Measurements from ENCODE around the gene AMH.

The AMH gene

DNA sequence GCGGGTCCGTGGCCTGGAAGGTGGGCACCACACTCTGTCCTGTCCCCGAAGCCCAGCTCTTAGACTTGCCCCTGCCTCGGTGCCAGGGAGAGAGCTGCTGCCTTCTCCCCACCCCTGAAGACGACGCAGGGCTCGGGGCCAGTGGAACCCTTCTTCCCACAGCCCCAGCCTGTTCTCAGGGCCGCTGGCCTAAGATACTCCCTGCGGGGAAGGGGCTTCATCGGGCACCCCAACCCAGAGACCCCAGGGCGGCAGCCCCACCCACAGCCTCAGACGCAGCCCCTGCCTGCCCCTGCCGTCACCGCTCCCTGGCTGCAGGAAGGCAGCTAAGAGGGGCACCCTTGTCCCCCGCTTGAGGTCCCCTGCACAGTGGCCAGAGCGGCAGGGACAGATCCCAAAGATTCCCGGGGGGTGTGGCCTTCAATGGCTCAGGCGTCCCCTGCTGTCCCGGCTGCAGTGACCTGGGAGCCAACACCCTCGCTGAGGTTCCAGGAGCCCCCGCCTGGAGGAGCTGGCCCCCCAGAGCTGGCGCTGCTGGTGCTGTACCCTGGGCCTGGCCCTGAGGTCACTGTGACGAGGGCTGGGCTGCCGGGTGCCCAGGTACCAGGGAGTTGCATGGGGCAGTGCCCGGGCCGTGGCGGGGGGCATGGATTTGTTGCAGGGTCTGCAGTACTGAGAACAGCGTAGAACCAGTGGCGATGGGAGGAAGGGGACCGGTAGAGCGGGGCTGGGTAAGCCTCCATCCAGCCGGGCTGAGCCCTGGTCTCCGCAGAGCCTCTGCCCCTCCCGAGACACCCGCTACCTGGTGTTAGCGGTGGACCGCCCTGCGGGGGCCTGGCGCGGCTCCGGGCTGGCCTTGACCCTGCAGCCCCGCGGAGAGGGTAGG lies 1.0 kb downstream of the AMH start:
- no peak for DNase-seq (ENCODE audit: low read depth)

DNA sequence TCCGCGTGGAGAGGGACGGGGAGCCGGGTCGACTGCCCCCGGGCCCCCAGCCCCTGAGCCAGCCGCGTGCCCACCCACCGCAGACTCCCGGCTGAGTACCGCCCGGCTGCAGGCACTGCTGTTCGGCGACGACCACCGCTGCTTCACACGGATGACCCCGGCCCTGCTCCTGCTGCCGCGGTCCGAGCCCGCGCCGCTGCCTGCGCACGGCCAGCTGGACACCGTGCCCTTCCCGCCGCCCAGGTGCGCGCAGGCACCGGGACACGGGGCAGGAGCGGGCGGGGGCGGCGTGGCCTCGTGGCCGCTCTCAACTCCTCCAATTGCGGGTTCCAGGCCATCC lies 1.6 kb downstream of the AMH start:
- DNase-seq (ENCODE audit: low read depth), result no peak

GRCh38 chr19:2251106-2252054 lies 2.3 kb downstream of the AMH start:
- DNase-seq (ENCODE audit: low read depth), result no peak

DNA sequence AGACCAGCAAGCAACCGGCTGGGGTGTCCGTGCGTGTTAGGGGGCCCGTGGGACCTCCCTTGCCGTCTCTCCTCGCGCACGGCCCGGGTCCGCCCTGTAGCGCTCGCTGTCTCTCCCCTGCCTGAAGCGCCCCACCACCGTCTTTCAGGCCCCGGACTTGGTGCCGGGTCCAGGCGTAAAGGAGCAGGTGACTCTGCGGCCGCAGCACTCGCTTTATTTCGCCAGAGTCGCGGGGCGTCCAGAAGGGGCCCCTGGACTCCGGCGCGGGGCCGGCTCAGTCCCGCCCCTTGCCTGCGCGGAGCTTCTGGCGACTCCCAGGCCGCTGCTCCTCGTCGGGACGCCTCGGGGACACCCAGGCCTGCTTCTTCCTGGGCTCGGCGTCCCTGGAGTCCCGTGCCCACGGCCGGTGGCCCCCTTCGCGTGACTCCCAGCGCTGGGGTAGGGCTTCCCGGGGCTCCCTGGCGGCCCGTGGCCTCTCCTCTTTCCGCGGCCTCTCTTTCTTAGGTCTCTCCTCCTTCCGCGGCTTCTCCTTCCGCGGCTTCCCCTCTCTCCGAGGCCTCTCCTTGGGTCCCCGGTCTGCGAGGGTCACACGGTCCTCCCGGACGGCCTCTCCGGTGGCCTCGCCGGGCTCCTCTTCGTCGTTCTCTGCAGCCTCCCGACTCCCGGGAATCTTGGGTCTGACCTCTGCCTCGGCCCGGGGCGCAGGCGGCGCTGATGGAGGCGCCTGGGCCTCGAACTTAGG lies 3.1 kb downstream of the AMH start:
- no peak for DNase-seq (ENCODE audit: low read depth)

GRCh38 chr19:2252797-2253105 lies 3.6 kb downstream of the AMH start:
- DNase-seq (ENCODE audit: low read depth), result no peak

- no peak for DNase-seq (ENCODE audit: low read depth)
These were observed 4.3 kb downstream of the AMH start for GRCh38 chr19:2253106-2254063.

GRCh38 chr19:2254064-2254872 lies 5.1 kb downstream of the AMH start:
- DNase-seq (ENCODE audit: low read depth), result no peak

DNA sequence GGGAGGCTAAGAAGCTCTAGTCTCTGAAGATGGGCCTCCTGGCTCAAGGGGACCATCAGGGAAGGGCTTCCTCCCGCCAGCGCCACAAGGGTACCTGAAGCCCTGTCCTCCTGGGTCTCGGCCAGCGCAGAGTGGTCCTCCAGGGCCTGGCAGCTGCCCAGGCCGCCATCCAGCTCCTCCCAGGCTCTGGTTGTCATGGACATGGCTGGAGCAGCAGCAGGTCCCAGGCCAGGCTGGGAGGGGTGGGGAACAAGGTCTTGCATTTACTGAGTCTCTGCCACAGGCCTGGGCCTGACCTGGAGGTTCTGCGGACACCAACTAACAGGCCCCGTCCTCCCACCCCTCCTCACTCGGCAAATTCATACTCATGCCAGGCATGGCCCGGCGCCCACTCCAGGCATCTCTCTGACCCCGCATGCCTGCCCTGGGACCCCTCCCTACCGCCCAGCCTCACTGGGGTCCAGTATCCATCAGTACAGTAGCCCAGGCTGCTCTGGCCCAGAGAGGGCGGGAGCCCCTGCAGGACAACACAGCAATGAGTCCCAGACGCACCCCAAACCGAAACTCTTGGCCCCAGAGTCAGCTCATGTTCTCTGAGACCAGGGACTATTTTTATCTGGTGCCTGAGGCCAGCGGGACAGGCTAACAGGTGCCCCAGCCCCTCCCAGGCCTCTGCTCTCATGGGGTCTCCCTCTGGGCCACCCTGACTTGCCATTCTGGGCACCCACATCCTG lies 6.2 kb downstream of the AMH start:
- DNase-seq (ENCODE audit: low read depth), result no peak

- DNase-seq (ENCODE audit: low read depth), result no peak
These were observed 7.0 kb downstream of the AMH start, which contains the start of gene JSRP1 for GRCh38 chr19:2255982-2256685. JSRP1 (minus strand) TSS chr19:2256417; CDS start chr19:2255314, 1,103 bp downstream.

DNA sequence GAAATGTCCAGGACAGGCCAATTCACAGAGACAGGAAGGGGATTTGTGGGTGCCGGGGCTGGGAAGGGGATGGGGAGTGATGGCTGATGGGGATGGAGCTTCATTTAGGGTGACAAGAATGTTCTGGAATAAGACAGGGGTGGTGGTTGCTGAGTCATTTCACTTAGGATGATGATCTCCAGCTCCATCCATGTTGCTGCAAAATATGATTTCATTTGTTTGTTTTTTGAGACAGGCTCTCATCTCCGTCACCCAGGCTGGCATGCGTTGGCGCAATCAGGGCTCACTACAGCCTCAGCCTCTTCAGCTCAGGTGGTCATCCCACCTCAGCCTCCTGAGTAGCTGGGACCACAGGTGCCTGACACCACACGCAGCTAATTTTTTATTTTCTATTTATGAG lies 10.2 kb downstream of the AMH start:
- no peak for DNase-seq (ENCODE audit: low read depth)

DNA sequence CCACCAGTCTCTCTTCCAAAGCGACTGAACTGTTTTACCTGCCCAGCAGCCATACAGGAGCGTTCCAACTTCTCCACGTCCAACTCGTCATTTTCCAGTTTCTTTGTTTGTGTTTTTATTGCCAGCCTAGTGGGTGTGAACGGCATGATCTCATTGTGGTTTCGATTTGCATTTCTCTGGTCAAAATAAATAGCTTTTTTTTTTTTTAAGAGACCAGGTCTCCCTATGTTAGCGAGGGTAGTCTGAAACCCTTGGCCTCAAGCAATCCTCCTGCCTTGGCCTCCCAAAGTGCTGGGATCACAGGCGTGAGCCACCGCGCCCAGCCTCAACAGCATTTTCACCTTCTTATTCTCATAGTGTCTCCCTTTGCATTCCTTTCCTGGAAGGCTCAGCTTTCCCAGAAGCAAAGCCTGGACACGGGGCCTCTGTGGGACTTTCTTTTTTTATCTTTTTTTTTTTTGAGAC lies 11.2 kb downstream of the AMH start:
- DNase-seq (ENCODE audit: low read depth), result no peak

DNA sequence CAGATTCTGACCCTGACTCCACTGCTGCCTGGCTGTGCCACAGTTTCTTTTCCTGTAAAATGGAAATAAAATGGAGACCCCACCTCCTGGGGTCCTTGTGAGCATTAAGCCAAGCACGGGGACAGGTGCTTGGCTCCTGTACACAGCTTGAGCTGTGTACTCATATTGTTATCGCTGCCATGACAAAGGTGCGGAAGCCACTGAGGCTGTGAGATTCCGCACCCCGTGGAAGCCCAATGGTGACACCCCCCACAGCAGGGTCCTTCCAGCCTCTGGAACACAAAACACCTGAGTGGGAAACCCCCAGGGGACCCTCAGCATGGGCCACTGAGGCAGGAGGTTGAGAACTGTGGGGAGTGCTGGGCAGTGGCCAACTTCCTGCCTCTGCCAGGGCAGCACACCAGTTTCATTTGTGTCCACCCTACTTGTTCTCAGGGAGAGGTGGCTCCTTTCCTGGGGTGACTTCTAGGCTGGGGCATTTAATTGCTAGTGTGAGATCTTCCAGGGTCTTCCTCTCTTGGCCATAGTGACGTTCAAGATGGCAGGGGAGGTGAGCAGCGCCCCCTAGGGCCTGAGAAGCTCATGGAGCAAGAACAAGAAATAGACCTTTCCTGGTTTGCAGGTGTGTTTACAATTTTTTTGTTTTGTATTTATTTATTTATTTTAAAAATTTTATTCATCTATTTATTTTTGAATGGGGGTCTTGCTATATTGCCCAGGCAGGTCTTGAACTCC lies 12.5 kb downstream of the AMH start:
- no peak for DNase-seq (ENCODE audit: low read depth)

DNA sequence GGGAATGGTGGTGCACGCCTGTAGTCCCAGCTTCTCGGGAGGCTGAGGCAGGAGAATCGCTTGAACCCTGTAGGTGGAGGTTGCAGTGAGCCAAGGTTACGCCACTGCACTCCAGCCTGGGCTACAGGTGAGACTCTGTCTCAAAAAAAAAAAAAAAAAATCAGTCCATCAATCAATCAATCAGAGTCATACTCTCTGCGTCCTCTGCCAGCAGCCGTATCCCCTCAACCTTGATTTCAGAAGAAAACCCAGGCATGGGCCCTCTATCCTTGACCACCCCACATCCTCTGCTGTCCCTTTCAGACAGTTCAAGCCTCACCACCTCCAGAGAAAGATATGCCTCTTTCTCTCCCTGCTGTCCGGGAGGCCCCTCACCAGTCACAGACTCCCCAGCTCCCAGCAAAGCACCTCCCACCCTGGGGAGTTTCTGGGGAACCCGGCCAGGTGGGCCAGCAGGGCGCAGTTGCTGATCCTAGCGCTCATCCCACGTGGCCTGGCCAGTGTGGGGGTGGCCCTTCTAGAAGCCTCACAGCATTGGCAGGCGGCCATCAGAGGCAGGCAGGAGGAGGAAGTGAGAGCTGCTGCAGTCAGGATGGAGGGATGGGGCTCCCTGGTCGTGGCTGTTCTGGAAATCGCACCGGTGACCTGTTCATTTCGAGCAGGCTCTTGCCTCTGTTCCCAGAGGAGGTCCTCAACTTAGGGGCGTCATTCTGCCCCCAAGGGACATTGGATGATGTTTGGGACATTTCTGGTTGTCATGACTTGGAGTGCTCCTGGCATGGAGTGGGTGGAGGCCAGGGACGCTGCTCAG lies 17.3 kb downstream of the AMH start:
- DNase-seq (ENCODE audit: low read depth), result no peak

- DNase-seq (ENCODE audit: low read depth), result no peak
These were observed 19.3 kb downstream of the AMH start for GRCh38 chr19:2268480-2268830.

DNA sequence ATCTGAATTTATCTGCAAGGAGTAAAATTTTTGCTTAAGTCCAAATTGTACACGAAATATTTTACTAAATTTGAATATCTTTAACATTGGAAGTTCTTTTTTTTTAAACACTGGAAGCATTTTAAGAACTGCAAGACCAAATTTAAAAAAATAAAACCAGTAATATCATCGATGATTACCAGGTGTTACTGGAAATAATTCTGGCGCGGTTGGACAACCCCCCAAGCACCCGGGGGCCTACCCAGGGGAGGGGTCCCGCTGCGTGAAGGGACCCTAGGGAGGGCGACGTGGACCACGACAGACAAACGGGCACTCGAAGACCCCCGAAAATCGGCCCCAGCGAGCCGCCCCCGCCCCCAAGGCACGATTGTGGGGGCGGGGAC lies 19.7 kb downstream of the AMH start:
- no peak for DNase-seq (ENCODE audit: low read depth)

DNA sequence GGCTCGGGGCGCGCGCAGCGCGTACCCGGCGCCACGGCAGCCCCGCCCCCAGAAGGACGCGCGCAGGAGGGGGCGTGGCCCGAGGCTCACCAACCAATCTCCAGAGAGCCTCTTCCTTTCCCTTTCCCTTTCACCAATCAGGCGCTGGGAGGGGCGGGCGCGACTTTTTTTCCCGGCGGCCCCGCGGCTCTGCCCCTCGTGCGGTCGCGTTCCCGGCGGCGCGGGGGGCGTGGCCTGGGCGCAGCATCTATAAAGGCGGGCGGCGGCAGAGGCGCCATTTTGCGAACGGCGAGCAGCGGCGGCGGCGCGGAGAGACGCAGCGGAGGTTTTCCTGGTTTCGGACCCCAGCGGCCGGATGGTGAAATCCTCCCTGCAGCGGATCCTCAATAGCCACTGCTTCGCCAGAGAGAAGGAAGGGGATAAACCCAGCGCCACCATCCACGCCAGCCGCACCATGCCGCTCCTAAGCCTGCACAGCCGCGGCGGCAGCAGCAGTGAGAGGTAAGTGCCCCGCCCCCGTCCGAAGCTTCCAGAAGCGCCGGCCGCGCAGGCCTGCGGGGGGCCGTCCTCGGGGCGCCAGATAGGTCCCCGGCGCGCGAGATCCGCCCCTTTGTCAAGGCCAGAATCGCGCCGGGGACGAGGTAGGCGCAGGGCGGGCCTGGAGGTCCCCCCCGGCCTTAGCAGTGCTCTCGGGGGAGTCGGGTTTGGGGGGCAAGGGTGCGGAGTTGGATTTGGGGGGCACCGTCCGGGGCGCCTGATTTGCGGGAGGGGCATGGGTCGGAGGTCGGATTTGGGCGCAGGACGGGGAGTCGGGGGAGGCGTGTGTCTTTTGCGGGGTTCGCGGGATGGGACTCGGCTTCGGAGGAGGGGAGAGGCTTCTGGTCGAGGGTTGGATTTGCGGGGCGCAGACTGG lies 20.4 kb downstream of the AMH start:
- peak; percentile 97 for DNase-seq (ENCODE audit: low read depth)

DNA sequence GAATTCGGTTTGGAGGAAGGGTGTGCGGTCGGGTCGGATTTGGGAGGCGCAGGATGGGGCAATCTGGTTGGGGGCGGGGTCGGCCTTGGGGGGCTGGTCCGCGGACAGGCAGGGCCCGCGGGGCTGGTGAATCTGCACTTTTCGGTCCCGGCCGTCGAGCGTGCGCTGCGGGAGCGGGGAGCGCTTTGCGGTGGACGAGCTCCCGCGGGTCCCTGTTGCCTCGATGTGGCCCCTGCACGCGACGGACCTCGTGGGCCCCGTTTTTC lies 21.0 kb downstream of the AMH start:
- DNase-seq (ENCODE audit: low read depth), result no peak

All from T-helper 22 cell (primary cell).